ENCODE results near the gene KLHL14.

KLHL14 gene

GRCh38 chr18:32772581-32773381, at the start of gene KLHL14:
Gene KLHL14, minus strand, starts transcription at chr18:32773023. Its CDS starts 2,432 bp downstream, at chr18:32770591.
- no peaks in the 10 kb centered on the region for H3K9me3 Mint-ChIP-seq
- H3K27ac Mint-ChIP-seq, result peak within 1 kb of the TSS; percentile 81 to 97 (median 87)
- no peak for TF ChIP-seq CTCF (IDR thresholded peaks at IDR 0.05; ENCODE audit: unreplicated experiment in 3 of 3)
- H3K36me3 Mint-ChIP-seq (ENCODE audit: low read depth), result no peaks in the 10 kb centered on the region
- H3K4me3 Mint-ChIP-seq, result peak within 1 kb of the TSS; percentile 87 to 90 (median 90)
- H3K4me1 Mint-ChIP-seq, result peaks cover 20% of the 10 kb centered on the region
- H3K27me3 Mint-ChIP-seq (ENCODE audit: low read depth), result peaks cover 58% of the 10 kb centered on the region

- Mint-ChIP-seq H3K4me3 (no peak overlapping the region), H3K9me3 (no peaks in the 10 kb centered on the region), H3K36me3 (ENCODE audit: low read depth) (no peaks in the 10 kb centered on the region), H3K4me1 (no peaks in the 10 kb centered on the region), H3K27ac (no peak overlapping the region), H3K27me3 (ENCODE audit: low read depth) (no peaks in the 10 kb centered on the region)
- TF ChIP-seq CTCF (IDR thresholded peaks at IDR 0.05; ENCODE audit: unreplicated experiment in 3 of 3), result no peak
Observed at GRCh38 chr18:32822197-32822596, 49.4 kb upstream of the KLHL14 start.

- Mint-ChIP-seq H3K4me3 (no peak overlapping the region), H3K27ac (no peak overlapping the region), H3K27me3 (ENCODE audit: low read depth) (no peaks in the 10 kb centered on the region), H3K9me3 (no peaks in the 10 kb centered on the region), H3K4me1 (no peaks in the 10 kb centered on the region), H3K36me3 (ENCODE audit: low read depth) (no peaks in the 10 kb centered on the region)
- TF ChIP-seq CTCF (IDR thresholded peaks at IDR 0.05; ENCODE audit: unreplicated experiment in 3 of 3), result no peak
Observed at GRCh38 chr18:32815881-32816280, 43.1 kb upstream of the KLHL14 start.

- H3K36me3 Mint-ChIP-seq (ENCODE audit: low read depth), result no peaks in the 10 kb centered on the region
- no peaks in the 10 kb centered on the region for H3K4me1 Mint-ChIP-seq
- H3K9me3 Mint-ChIP-seq, result peaks cover 2% of the 10 kb centered on the region
- no peak overlapping the region for H3K4me3 Mint-ChIP-seq
- no peaks in the 10 kb centered on the region for H3K27me3 Mint-ChIP-seq (ENCODE audit: low read depth)
- no peak overlapping the region for H3K27ac Mint-ChIP-seq
- TF ChIP-seq CTCF (IDR thresholded peaks at IDR 0.05; ENCODE audit: unreplicated experiment in 3 of 3), result no peak
Observed at GRCh38 chr18:32812342-32812741, 39.5 kb upstream of the KLHL14 start.

- no peaks in the 10 kb centered on the region for H3K4me1 Mint-ChIP-seq
- no peak overlapping the region for H3K27ac Mint-ChIP-seq
Observed at GRCh38 chr18:32810314-32810713, 37.5 kb upstream of the KLHL14 start.

More at GRCh38 chr18:32810314-32810713, 37.5 kb upstream of the KLHL14 start:
- H3K36me3 Mint-ChIP-seq (ENCODE audit: low read depth), result no peaks in the 10 kb centered on the region
- no peak overlapping the region for H3K4me3 Mint-ChIP-seq
- no peak for TF ChIP-seq CTCF (IDR thresholded peaks at IDR 0.05; ENCODE audit: unreplicated experiment in 3 of 3)
- H3K9me3 Mint-ChIP-seq, result peaks cover 2% of the 10 kb centered on the region
- no peaks in the 10 kb centered on the region for H3K27me3 Mint-ChIP-seq (ENCODE audit: low read depth)

All from nephron (organoid).